Liver (tissue), 9 donors: ENCODE results near the gene ARMH3. TPM values are rescaled to one million over a fixed set of nuclear protein-coding genes. Genes with fewer than 3 reads are reported as not detected.

ENCODE experiments used
- DNase-seq: peaks from one replicate; pipeline ENCODE4 v3.0.0-alpha.2; 2017; ENCODE audit warnings: low spot score
- H3K27ac ChIP-seq, 2 donors: one replicate each; pipeline ENCODE4 v1.7.0; 2013; ENCODE audit warnings: inconsistent platforms in 2 of 2, low read length in 2 of 2, control low read depth in 1 of 2, low read depth in 1 of 2, mild to moderate bottlenecking in 1 of 2
- H3K27me3 ChIP-seq, 4 donors: one replicate each; pipeline versions ENCODE4 v1.6.1 to v1.7.0; 2013; ENCODE audit warnings: low read length in 3 of 4, inconsistent platforms in 1 of 4, mild to moderate bottlenecking in 1 of 4, moderate library complexity in 1 of 4; ENCODE audit not compliant: control insufficient read depth in 4 of 4, insufficient read depth in 4 of 4
- H3K36me3 ChIP-seq, 4 donors: one replicate each; pipeline versions ENCODE4 v1.6.1 to v1.7.0; 2013; ENCODE audit warnings: low read length in 3 of 4, mild to moderate bottlenecking in 3 of 4, low read depth in 1 of 4, moderate library complexity in 1 of 4; ENCODE audit not compliant: control insufficient read depth in 4 of 4, insufficient read depth in 3 of 4
- H3K4me1 ChIP-seq, 4 donors: one replicate each; pipeline versions ENCODE4 v1.6.1 to v1.7.0; 2013; ENCODE audit warnings: low read length in 3 of 4, mild to moderate bottlenecking in 3 of 4, moderate library complexity in 1 of 4; ENCODE audit not compliant: control insufficient read depth in 4 of 4, insufficient read depth in 4 of 4
- H3K4me3 ChIP-seq, 3 donors: one replicate each; pipeline versions ENCODE4 v1.6.1 to v1.7.0; 2013; ENCODE audit warnings: low read length in 3 of 3, control low read depth in 1 of 3, low read depth in 1 of 3, mild to moderate bottlenecking in 1 of 3
- H3K9ac ChIP-seq, 2 donors: one replicate each; pipeline ENCODE4 v1.7.0; 2013; ENCODE audit warnings: low read length in 2 of 2, mild to moderate bottlenecking in 2 of 2, moderate library complexity in 2 of 2, control low read depth in 1 of 2, low read depth in 1 of 2
- H3K9me3 ChIP-seq, 4 donors: one replicate each; pipeline versions ENCODE4 v1.6.1 to v1.7.0; 2013; ENCODE audit warnings: low read length in 3 of 4; ENCODE audit not compliant: control insufficient read depth in 4 of 4
- ATF3 ChIP-seq: IDR thresholded peaks from 2 replicates; pipeline ENCODE4 v1.6.1; 2016; ENCODE audit warnings: antibody characterized with exemption
- CTCF ChIP-seq: fragments of 150-350 bp; IDR thresholded peaks from 2 replicates; pipeline ENCODE4 v1.5.1; 2017; ENCODE audit warnings: improper control_type of control experiment, low read depth, low read length; ENCODE audit not compliant: missing input control
- EGR1 ChIP-seq, 2 donors: IDR thresholded peaks; 2 replicates each; pipeline ENCODE4 v1.6.1; 2016 to 2018; ENCODE audit warnings: antibody characterized with exemption in 2 of 2, low read depth in 2 of 2
- FOXA2 ChIP-seq: IDR thresholded peaks from 2 replicates; pipeline ENCODE4 v1.6.1; 2016; ENCODE audit warnings: antibody characterized with exemption
- GABPA ChIP-seq, 2 donors: IDR thresholded peaks in 1 of 2; conservative IDR thresholded peaks in 1 of 2; 2 replicates each; pipeline ENCODE4 v1.6.1; 2016; ENCODE audit warnings: antibody characterized with exemption in 2 of 2, mild to moderate bottlenecking in 1 of 2, moderate library complexity in 1 of 2
- HNF4A ChIP-seq, 2 donors: conservative IDR thresholded peaks; 2 replicates each; pipeline ENCODE4 v1.6.1; 2016; ENCODE audit warnings: antibody characterized with exemption in 2 of 2, mild to moderate bottlenecking in 2 of 2
- HNF4G ChIP-seq: IDR thresholded peaks from 2 replicates; pipeline ENCODE4 v1.6.1; 2016; ENCODE audit warnings: antibody characterized with exemption
- MAX ChIP-seq: IDR thresholded peaks from 2 replicates; pipeline ENCODE4 v1.6.1; 2016; ENCODE audit warnings: antibody characterized with exemption
- NR2F2 ChIP-seq: IDR thresholded peaks from 2 replicates; pipeline ENCODE4 v1.6.1; 2016; ENCODE audit warnings: antibody characterized with exemption
- RAD21 ChIP-seq, 2 donors: IDR thresholded peaks; 2 replicates each; pipeline ENCODE4 v1.6.1; 2016; ENCODE audit warnings: antibody characterized with exemption in 2 of 2, mild to moderate bottlenecking in 2 of 2
- REST ChIP-seq: IDR thresholded peaks from 2 replicates; pipeline ENCODE4 v1.6.1; 2016; ENCODE audit warnings: antibody characterized with exemption, mild to moderate bottlenecking
- SP1 ChIP-seq: IDR thresholded peaks from 2 replicates; pipeline ENCODE4 v1.6.1; 2018; ENCODE audit warnings: antibody characterized with exemption, mild to moderate bottlenecking
- YY1 ChIP-seq: IDR thresholded peaks from 2 replicates; pipeline ENCODE4 v1.6.1; 2016; ENCODE audit warnings: antibody characterized with exemption, mild to moderate bottlenecking
- ZBTB33 ChIP-seq: IDR thresholded peaks from 2 replicates; pipeline ENCODE4 v1.6.1; 2016; ENCODE audit warnings: antibody characterized with exemption
- WGBS: extraction: QIAGEN DNeasy Blood & Tissue Kit; methylation state at CpG from one replicate; pipeline ENCODE4 v1.1.7; 2013; 5-methylcytosine and 5-hydroxymethylcytosine counted together
- polyA plus RNA-seq, 2 donors: library from polyadenylated mRNA; stranded (reverse) in 1 of 2; unstranded in 1 of 2; fragments of 200-250 nt in 1 of 2; fragments of >200 nt in 1 of 2; fragmentation: Nextera tagmentation in 1 of 2; extraction: Ambion mirVana in 1 of 2; gene quantifications; one replicate each; pipeline versions ENCODE4 v1.2.1 to v1.2.3, GENCODE V29; 2013 to 2015
- total RNA-seq, 2 donors: library from RNA; depleted of rRNA; stranded (reverse); fragments of >200 nt; gene quantifications; one replicate each; pipeline ENCODE4 v1.2.3, GENCODE V29; 2014
- donor health status: healthy.
- donor health status: healthy.
- donor health status: healthy.
- donor health status: healthy.
- donor health status: healthy.

Gene ARMH3
- total and polyA plus RNA-seq, 4 donors = 5.3 to 14.9 (median 9.2) TPM

GRCh38 chr10:101902032-101902819 is 153.7 kb downstream of the ARMH3 start (continued):
- no peak for TF ChIP-seq ZBTB33
- no peak for TF ChIP-seq HNF4G

- Histone ChIP-seq H3K9me3 (no peaks in the 10 kb centered on the region), H3K4me3 (no peak overlapping the region), H3K36me3 (peaks cover 0 to 2% (median under 1%) of the 10 kb centered on the region in 4 donors), H3K27ac (no peak overlapping the region), H3K4me1 (peaks cover 0 to 9% (median 2%) of the 10 kb centered on the region in 4 donors), H3K27me3 (no peaks in the 10 kb centered on the region), H3K9ac (no peak overlapping the region)
- no peak for TF ChIP-seq HNF4G
- no peak for TF ChIP-seq CTCF
- TF ChIP-seq SP1 = no peak
- no peak for TF ChIP-seq YY1
- TF ChIP-seq GABPA (IDR thresholded peaks at IDR 0.05 in 1 of 2, conservative IDR thresholded peaks at IDR 0.05 in 1 of 2) = no peak
- TF ChIP-seq FOXA2 = no peak
- no peak for TF ChIP-seq MAX
- TF ChIP-seq RAD21 (IDR thresholded peaks at IDR 0.05) = no peak
- WGBS = 93% methylated on average over 6 of the region's 6 CpGs
- DNase-seq = no peak
Observed at GRCh38 chr10:101901340-101901739, 154.6 kb downstream of the ARMH3 start.

GRCh38 chr10:101897633-101898032 is 158.3 kb downstream of the ARMH3 start:
- peak overlapping the region; percentile 21 to 55 for H3K27ac ChIP-seq
- H3K9me3 ChIP-seq = no peaks in the 10 kb centered on the region
- H3K36me3 ChIP-seq = peaks cover 0 to 2% (median 0%) of the 10 kb centered on the region in 4 donors
- H3K27me3 ChIP-seq = no peaks in the 10 kb centered on the region
- H3K4me1 ChIP-seq = peaks cover 0 to 13% (median 2%) of the 10 kb centered on the region in 4 donors
- no peak overlapping the region for H3K9ac ChIP-seq
- 34% methylated on average over 4 of the region's 4 CpGs for WGBS
- DNase-seq = no peak
- H3K4me3 ChIP-seq = no peak overlapping the region
- TF ChIP-seq GABPA (IDR thresholded peaks at IDR 0.05 in 1 of 2, conservative IDR thresholded peaks at IDR 0.05 in 1 of 2) = no peak
- TF ChIP-seq FOXA2 = peak; percentile 81
- no peak for TF ChIP-seq NR2F2
- TF ChIP-seq MAX = peak; percentile 12
- TF ChIP-seq EGR1 (IDR thresholded peaks at IDR 0.05; ENCODE audit: low read depth in 2 of 2) = peak in 1 of 2 donors; percentile 69
- peak; percentile 61 for TF ChIP-seq SP1
- TF ChIP-seq REST = peak; percentile 63
- TF ChIP-seq YY1 = peak; percentile 49
- peak; percentile 65 for TF ChIP-seq ZBTB33
- no peak for TF ChIP-seq HNF4G
- peak; percentile 77 for TF ChIP-seq HNF4A (conservative IDR thresholded peaks at IDR 0.05)
- peak; percentile 5 for TF ChIP-seq CTCF
- no peak for TF ChIP-seq ATF3
- peak; percentile 45 to 50 for TF ChIP-seq RAD21 (IDR thresholded peaks at IDR 0.05)
